HG03097 (cell line): ENCODE measurements around the gene ATP2C1.
A peak's percentile ranks its signal among the peaks of the same experiment; 100 is the strongest.
"Not testable (repeated sequence)": the region's sequence is repeated elsewhere in the genome, so short reads cannot be mapped to it uniquely, and the experiment has no call there.

ENCODE experiments used
- ATAC-seq: cut with Tn5 transposase; IDR thresholded peaks from one replicate; pipeline ENCODE4 v1.9.1; 2021; ENCODE audit not compliant: unreplicated experiment, low FRiP score

Gene ATP2C1

GRCh38 chr3:130972592-130972991 is 78.7 kb downstream of the ATP2C1 start:
- not testable (repeated sequence) for ATAC-seq

GRCh38 chr3:130973406-130973805 is 79.5 kb downstream of the ATP2C1 start:
- no peak for ATAC-seq

GRCh38 chr3:130974201-130974600 is 80.3 kb downstream of the ATP2C1 start:
- no peak for ATAC-seq

DNA sequence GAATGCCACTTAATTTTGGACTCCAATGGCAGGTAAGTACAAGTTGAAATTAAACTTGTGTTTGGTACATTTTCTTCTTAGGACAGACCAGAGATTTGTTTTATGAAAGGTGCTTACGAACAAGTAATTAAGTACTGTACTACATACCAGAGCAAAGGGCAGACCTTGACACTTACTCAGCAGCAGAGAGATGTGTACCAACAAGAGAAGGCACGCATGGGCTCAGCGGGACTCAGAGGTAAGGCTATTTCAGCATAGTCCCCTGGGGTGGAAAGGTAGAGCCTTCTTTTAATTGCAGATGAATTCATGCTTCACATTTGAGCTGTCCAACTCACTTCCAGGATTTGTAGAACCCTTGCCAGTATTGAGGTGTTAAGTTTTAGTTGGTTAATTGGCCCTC is 81.4 kb downstream of the ATP2C1 start:
- ATAC-seq = no peak

- ATAC-seq = no peak
Observed at GRCh38 chr3:130976706-130977105, 82.8 kb downstream of the ATP2C1 start.

GRCh38 chr3:130979117-130979516 is 85.2 kb downstream of the ATP2C1 start:
- no peak for ATAC-seq

GRCh38 chr3:130981469-130981868 is 87.6 kb downstream of the ATP2C1 start:
- ATAC-seq = no peak

DNA sequence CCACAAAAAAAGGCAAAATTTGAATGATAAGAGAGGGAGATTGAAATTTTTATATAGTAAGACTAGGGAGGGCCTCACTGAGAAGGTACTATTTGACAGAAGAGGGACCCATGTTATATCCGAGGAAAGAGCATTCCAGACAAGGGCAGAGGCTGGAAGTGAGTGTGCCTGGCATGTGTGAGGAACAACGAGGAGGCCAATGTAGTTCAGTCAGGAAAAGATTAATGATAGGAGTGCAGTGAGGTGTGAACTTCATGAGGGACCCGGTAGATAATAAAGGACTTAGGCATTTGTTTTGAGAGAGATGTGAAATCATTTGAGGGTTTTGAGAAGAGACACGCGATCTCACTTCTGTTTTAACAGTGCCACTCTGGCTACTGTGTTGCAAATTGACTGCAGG is 96.4 kb downstream of the ATP2C1 start:
- no peak for ATAC-seq

GRCh38 chr3:130991126-130991525 is 97.2 kb downstream of the ATP2C1 start:
- ATAC-seq = no peak

- no peak for ATAC-seq
Observed at GRCh38 chr3:130992344-130992743, 98.5 kb downstream of the ATP2C1 start.

DNA sequence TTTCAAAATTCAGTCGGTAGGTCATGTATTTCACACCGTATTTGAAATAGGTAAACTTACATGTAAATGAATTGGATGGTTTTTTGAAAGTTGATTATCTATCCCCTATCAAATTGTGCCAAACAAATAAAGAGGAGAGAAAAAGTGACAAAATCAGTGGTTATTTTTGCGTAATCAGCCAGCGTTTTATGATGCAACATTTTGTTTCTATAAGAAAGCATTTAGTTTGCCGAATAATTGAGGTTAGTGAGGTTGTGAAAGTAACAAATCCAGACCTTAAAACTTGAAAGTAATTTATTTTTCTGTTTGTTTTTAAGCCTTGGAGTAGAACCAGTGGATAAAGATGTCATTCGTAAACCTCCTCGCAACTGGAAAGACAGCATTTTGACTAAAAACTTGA is 103.4 kb downstream of the ATP2C1 start:
- ATAC-seq = no peak

DNA sequence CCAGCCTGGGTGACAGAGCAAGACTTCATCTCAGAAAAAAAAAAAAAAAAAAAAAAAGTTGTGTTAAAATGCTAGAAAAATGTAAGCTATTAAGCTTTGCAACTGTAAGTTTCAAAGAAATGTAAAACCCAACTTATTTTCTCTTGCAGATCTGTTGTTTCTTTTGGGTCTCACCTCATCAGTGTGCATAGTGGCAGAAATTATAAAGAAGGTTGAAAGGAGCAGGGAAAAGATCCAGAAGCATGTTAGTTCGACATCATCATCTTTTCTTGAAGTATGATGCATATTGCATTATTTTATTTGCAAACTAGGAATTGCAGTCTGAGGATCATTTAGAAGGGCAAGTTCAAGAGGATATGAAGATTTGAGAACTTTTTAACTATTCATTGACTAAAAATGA is 107.2 kb downstream of the ATP2C1 start:
- ATAC-seq = no peak

DNA sequence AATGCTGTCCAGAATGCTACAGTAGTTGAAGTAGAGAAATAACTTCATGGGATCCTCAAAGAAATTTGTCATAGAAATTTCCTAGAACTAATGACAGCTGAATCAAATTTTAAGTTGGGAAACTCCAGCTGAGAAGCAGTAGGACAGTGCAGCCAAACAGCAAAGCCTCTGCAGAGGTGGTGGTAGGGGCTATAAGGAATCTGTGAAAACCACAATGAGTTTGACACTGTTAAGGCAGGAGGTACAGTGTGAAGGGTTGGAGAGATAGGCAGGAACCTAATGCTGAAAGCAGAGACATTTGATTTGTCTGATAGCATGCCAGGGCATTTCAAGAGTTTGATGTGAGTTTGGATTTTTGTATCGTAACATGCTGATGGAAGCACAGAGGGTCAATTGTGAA is 110.7 kb downstream of the ATP2C1 start:
- ATAC-seq = no peak

DNA sequence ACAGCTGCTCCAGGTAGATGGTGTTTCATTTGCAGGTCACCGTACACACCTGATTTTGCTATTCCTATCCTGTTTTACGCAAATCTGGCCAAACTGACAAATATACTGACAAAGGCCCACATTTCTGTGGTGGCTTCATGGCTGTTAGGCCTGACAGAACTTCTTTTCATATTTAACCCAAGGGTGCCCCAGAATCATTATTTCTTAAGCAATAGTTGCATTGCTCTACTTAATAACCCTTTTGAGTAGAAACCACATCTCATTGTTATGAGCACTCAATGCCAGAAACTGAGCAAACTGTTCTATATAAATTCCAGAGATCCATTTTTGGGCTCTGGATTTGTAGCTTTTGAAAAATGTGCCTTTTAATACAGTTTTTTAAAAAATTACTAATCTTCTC is 113.4 kb downstream of the ATP2C1 start:
- ATAC-seq = no peak

- ATAC-seq = no peak
Observed at GRCh38 chr3:131007782-131008181, 113.9 kb downstream of the ATP2C1 start.

GRCh38 chr3:131008326-131008725 is 114.4 kb downstream of the ATP2C1 start:
- no peak for ATAC-seq

DNA sequence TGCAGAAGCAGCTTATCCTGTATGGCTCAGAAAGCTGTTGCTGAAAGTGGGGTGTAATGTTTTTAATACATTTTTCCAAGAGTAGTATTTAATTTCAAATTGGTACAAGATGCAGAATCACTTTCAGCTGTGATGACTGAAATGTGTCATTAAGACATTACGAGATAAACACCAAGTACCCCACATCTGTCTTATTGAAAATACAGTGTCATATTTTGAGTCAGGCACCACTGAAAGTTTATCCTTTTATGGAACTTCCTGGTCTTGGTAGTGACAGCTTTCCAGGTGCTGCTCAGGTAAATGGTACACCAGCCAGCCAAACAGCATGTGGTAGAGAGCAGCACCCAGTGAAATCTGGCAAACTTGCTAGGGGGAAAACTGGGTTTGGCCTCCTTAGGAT is 115.8 kb downstream of the ATP2C1 start:
- no peak for ATAC-seq

GRCh38 chr3:131018970-131019369 is 125.1 kb downstream of the ATP2C1 start:
- no peak for ATAC-seq

DNA sequence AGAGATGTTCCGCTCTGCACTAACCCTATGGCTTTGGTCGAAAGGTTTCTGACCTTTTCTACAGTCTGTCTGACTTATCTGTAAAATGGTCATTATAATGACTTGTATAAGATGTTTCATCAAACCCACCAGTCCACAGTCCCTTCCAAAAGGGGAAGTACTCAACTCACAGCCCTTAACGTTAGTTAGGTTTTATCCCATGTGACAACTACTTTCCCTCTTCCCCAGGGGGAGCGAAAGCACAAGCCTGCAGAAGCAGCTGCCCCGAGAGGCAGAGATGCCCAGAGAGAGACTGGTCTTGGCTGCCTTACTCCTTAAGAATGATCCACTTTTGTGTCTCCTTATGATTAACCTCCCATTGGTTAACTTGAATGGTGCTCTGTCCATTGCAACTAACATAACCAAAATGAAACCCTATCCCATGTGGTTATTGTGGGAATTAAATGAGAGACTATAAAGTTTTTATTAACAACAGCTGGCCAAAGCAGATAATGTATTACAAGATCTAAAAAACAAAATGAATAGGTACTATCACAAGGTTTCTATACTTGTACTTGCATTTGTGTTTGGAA is 126.3 kb downstream of the ATP2C1 start:
- no peak for ATAC-seq

DNA sequence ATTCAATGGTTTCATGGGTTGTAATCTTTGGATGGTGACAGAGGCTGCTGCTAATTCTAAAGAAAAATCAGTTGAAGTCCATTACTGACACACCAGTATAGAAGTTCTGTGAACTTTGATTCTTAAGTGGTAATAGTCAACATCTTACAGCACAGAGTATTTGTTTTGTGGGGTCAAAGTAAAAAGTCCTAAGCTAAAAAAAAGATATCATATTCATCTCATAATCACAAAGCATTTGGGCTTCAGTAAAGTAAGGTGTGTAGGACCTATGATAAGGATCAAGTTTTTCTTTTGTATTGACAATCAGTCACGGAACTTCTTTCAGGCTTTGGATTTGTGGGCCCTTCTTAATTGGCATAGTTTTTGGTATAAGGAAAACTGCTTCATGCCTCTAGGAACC is 131.7 kb downstream of the ATP2C1 start:
- ATAC-seq = no peak

- ATAC-seq = peak; percentile 91
Observed at GRCh38 chr3:131026321-131027151, 132.7 kb downstream of the ATP2C1 start, which contains the start of the genes ASTE1 and NEK11. Gene ASTE1, minus strand, starts transcription at chr3:131026825. Its CDS starts 1,519 bp downstream, at chr3:131025306. Gene NEK11, plus strand, starts transcription at chr3:131026877. Its CDS starts 2,832 bp downstream, at chr3:131029709.

DNA sequence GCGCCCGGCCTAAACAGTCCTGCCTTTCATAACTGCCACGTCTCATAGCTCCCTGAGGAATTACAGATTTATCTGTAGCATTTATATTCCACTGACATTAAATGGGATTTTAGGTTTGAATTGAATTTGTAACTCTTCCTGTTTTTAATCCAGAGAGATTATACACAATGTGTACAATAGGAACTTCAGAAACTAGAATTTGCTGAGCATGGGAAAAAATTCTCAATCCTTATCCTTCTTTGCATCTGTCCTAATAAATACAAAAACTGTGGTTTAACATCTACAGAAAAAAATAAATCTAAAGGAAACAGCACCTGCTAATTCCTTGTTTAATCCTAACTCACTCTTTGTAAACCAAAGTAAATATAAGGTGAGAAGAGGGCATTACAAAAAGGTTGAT is 135.0 kb downstream of the ATP2C1 start:
- ATAC-seq = no peak
